SU-DHL-6 (cell line): ENCODE results near the gene NANOG.

Experiments
- EZH2phosphoT487 ChIP-seq: fragments of 200-600 bp; sonication (generic), shearing (Covaris generic); conservative IDR thresholded peaks from 2 replicates; pipeline ENCODE4 v1.6.1; 2018; ENCODE audit warnings: mild to moderate bottlenecking, antibody characterized with exemption, low read length, moderate library complexity, mixed read lengths
- TF ChIP-seq, protein P1 (sequence below): fragments of 200-600 bp; sonication (generic); IDR thresholded peaks from one replicate; pipeline ENCODE4 v1.5.1; 2017; ENCODE audit warnings: antibody characterized with exemption, mild to moderate bottlenecking, low read length, moderate library complexity; ENCODE audit not compliant: insufficient read depth, poor library complexity, severe bottlenecking

DNA sequence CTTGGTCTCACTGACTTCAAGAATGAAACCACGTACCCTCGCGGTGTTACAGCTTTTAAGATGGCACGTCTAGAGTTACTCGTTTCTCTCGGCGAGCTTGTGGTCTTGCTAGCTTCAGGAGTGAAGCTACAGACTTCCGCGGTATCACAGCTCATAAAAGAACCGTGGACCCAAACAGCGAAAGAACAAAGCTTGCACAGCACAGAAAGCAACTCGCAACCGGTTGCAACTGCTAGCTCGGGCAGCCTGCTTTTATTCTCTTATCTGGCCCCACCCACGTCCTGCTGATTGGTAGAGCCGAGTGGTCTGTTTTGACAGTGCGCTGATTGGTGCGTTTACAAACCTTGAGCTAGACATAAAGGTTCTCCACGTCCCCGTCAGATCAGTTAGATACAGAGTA is 37.8 kb upstream of the NANOG start:
- TF ChIP-seq, protein P1, sequence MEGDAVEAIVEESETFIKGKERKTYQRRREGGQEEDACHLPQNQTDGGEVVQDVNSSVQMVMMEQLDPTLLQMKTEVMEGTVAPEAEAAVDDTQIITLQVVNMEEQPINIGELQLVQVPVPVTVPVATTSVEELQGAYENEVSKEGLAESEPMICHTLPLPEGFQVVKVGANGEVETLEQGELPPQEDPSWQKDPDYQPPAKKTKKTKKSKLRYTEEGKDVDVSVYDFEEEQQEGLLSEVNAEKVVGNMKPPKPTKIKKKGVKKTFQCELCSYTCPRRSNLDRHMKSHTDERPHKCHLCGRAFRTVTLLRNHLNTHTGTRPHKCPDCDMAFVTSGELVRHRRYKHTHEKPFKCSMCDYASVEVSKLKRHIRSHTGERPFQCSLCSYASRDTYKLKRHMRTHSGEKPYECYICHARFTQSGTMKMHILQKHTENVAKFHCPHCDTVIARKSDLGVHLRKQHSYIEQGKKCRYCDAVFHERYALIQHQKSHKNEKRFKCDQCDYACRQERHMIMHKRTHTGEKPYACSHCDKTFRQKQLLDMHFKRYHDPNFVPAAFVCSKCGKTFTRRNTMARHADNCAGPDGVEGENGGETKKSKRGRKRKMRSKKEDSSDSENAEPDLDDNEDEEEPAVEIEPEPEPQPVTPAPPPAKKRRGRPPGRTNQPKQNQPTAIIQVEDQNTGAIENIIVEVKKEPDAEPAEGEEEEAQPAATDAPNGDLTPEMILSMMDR: no peak
- no peak for TF ChIP-seq EZH2phosphoT487
